HepG2 (cell line): Measurements from ENCODE around the gene WBP1. TPM values are rescaled to one million over a fixed set of nuclear protein-coding genes. Genes with fewer than 3 reads are reported as not detected.

Source experiments
- ATAC-seq: fragments of 200-7000 bp; cut with Tn5 transposase; 3 replicates; pipeline ENCODE4 v1.9.1; 2020; ENCODE audit warnings: mild to moderate bottlenecking, moderate library complexity
- BruUV-seq: library from RNA; stranded (reverse); fragments of 400-500 nt; replicated peaks from 2 replicates; lab custom pipeline; 2021; lab: Mats Ljungman, UMichigan
- CTCF ChIA-PET: fragments of 300-600 bp; formaldehyde crosslinking; extraction: SDS; loops from one replicate; lab custom pipeline; 2021; ENCODE audit warnings: low total read pairs, inconsistent platforms, low intra/inter-chr PET ratio; lab: Yijun Ruan, JAX
- POLR2A ChIA-PET: fragments of 350-600 bp; sonication (Branson Sonifier 250); formaldehyde crosslinking; loops from one replicate; lab custom pipeline; 2020; ENCODE audit warnings: antibody characterized with exemption, inconsistent platforms; lab: Yijun Ruan, JAX
- DNase-seq: peaks from one replicate; pipeline ENCODE4 v3.0.0-alpha.2; 2015; ENCODE audit warnings: low spot score
- FAIRE-seq: peaks from 3 replicates; lab custom pipeline; 2011; peaks lifted over from hg19 to GRCh38; lab: Jason Lieb, UNC
- H2AFZ ChIP-seq: one replicate; pipeline ENCODE4 v1.6.1; 2011; ENCODE audit warnings: low read length, inconsistent platforms
- H3K27ac ChIP-seq: fragments of 300-600 bp; 3 replicates; pipeline ENCODE4 v1.8.0; 2011; ENCODE audit warnings: mixed run types, mild to moderate bottlenecking, mixed read lengths, low read length, inconsistent platforms; ENCODE audit not compliant: insufficient read depth; ENCODE audit errors: extremely low read length
- H3K27me3 ChIP-seq, 2 experiments: fragments of 200-600 bp in 1 of 2; 2 replicates in 1 of 2; 3 replicates in 1 of 2; pipeline versions ENCODE4 v1.6.0 to v1.8.0; 2011; ENCODE audit warnings: low read length in 2 of 2, mild to moderate bottlenecking in 2 of 2, moderate library complexity in 2 of 2, inconsistent platforms in 1 of 2; ENCODE audit not compliant: insufficient read depth in 2 of 2, control insufficient read depth in 1 of 2
- H3K36me3 ChIP-seq, 2 experiments: fragments of 200-600 bp in 1 of 2; replicated peaks in 1 of 2; 2 replicates in 1 of 2; 3 replicates in 1 of 2; pipeline versions ENCODE4 v1.5.1 to v1.8.0; 2011; ENCODE audit warnings: low read length in 2 of 2, inconsistent platforms in 1 of 2; ENCODE audit not compliant: insufficient read depth in 2 of 2, control insufficient read depth in 1 of 2
- H3K4me1 ChIP-seq: 2 replicates; pipeline ENCODE4 v1.5.1; 2012; ENCODE audit warnings: low read length, inconsistent platforms; ENCODE audit not compliant: insufficient read depth
- H3K4me2 ChIP-seq: 2 replicates; pipeline ENCODE4 v1.6.0; 2011; ENCODE audit warnings: low read depth, low read length, inconsistent platforms
- H3K4me3 ChIP-seq, 3 experiments: fragments of 200-600 bp in 1 of 3; sonication (generic), shearing (Covaris generic) in 1 of 3; replicated peaks in 1 of 3; 2 replicates each; pipeline ENCODE4 v1.5.1; 2011 to 2016; ENCODE audit warnings: low read length in 3 of 3, inconsistent platforms in 2 of 3, low read depth in 2 of 3, mild to moderate bottlenecking in 2 of 3, control low read depth in 1 of 3, mixed read lengths in 1 of 3; ENCODE audit not compliant: insufficient read depth in 1 of 3
- H3K79me2 ChIP-seq: one replicate; pipeline ENCODE4 v1.6.1; 2011; ENCODE audit warnings: low read length, inconsistent platforms; ENCODE audit not compliant: insufficient read depth
- H3K9ac ChIP-seq: 2 replicates; pipeline ENCODE4 v1.6.0; 2011; ENCODE audit warnings: mild to moderate bottlenecking, low read depth, low read length, inconsistent platforms; ENCODE audit not compliant: insufficient read depth
- H3K9me3 ChIP-seq: 2 replicates; pipeline ENCODE4 v1.5.1; 2012; ENCODE audit warnings: mild to moderate bottlenecking, low read length
- H4K20me1 ChIP-seq: 2 replicates; pipeline ENCODE4 v1.6.0; 2011; ENCODE audit warnings: inconsistent platforms, mild to moderate bottlenecking, low read length, moderate library complexity; ENCODE audit not compliant: insufficient read depth
- ATF3 ChIP-seq: sonication (generic); formaldehyde crosslinking; IDR thresholded peaks from 2 replicates; pipeline ENCODE4 v1.4.0; 2020; ENCODE audit warnings: missing genetic modification reagents
- RARA ChIP-seq: IDR thresholded peaks from 2 replicates; pipeline ENCODE4 v1.6.1; 2016; ENCODE audit warnings: missing genetic modification reagents, missing compliant biosample characterization
- ZNF124 ChIP-seq: sonication (generic); formaldehyde crosslinking; IDR thresholded peaks from 2 replicates; pipeline ENCODE4 v1.4.0; 2020; ENCODE audit warnings: missing genetic modification reagents
- ZNF737 ChIP-seq: sonication (generic); formaldehyde crosslinking; IDR thresholded peaks from 2 replicates; pipeline ENCODE4 v1.5.0; 2020; ENCODE audit warnings: missing genetic modification reagents, mild to moderate bottlenecking, borderline replicate concordance
- WGBS: methylation state at CpG from one replicate; pipeline ENCODE4 v1.1.6; 2017; ENCODE audit warnings: low lambda C conversion rate; 5-methylcytosine and 5-hydroxymethylcytosine counted together
- in situ Hi-C: cut with HindIII; loops from 2 replicates; pipeline ENCODE4 v1.10.0; 2017; ENCODE audit warnings: low pct_unique_long_range_greater_than_20kb; ENCODE audit not compliant: extremely low pct_ligation_motif_present
- intact Hi-C: fragments of 100-400 bp; cut with micrococcal nuclease; formaldehyde crosslinking; loops from one replicate; pipeline ENCODE4 v1.10.0; 2022; ENCODE audit not compliant: unreplicated experiment
- polyA plus RNA-seq, 8 experiments: library from polyadenylated mRNA; depleted of rRNA in 3 of 8; stranded (reverse) in 7 of 8; unstranded in 1 of 8; fragments of >200 nt; fragmentation: Illumina TruSeq in 4 of 8; extraction: Trizol in 4 of 8; gene quantifications; 2 replicates each; pipeline versions ENCODE4 v1.2.1 to v1.2.3, GENCODE V29; 2011 to 2016; ENCODE audit warnings: low read depth in 4 of 8, missing spikeins in 1 of 8, mixed read lengths in 1 of 8; ENCODE audit not compliant: insufficient read depth in 1 of 8
- total RNA-seq, 5 experiments: library from RNA; depleted of rRNA; stranded (reverse); fragments of >200 nt; fragmentation: Illumina TruSeq; extraction: Trizol; gene quantifications; 2 replicates each; pipeline ENCODE4 v1.2.3, GENCODE V29; 2016; ENCODE audit warnings: low read depth in 1 of 5
- TF ChIP-seq, protein P1 (sequence below): sonication (generic); formaldehyde crosslinking; IDR thresholded peaks from 2 replicates; pipeline ENCODE4 v1.4.0; 2020; ENCODE audit warnings: missing genetic modification reagents, borderline replicate concordance
- TF ChIP-seq, protein P2 (sequence below): IDR thresholded peaks from 2 replicates; pipeline ENCODE4 v1.6.1; 2012; ENCODE audit warnings: low read depth, low read length, improper control_type of control experiment
- TF ChIP-seq, protein P3 (sequence below): sonication (generic); formaldehyde crosslinking; IDR thresholded peaks from 2 replicates; pipeline ENCODE4 v1.5.0; 2020; ENCODE audit warnings: missing genetic modification reagents, mild to moderate bottlenecking, borderline replicate concordance
- TF ChIP-seq, protein P4 (sequence below): sonication (generic); formaldehyde crosslinking; IDR thresholded peaks from 2 replicates; pipeline ENCODE4 v1.4.0; 2020; ENCODE audit warnings: missing genetic modification reagents, mild to moderate bottlenecking, borderline replicate concordance

The WBP1 gene
- total and polyA plus RNA-seq, 2 of the 13 experiments (the other 11 are each of a cell fraction or from before 2014, with no cell fraction given), result 38.8 to 85.7 TPM

DNA sequence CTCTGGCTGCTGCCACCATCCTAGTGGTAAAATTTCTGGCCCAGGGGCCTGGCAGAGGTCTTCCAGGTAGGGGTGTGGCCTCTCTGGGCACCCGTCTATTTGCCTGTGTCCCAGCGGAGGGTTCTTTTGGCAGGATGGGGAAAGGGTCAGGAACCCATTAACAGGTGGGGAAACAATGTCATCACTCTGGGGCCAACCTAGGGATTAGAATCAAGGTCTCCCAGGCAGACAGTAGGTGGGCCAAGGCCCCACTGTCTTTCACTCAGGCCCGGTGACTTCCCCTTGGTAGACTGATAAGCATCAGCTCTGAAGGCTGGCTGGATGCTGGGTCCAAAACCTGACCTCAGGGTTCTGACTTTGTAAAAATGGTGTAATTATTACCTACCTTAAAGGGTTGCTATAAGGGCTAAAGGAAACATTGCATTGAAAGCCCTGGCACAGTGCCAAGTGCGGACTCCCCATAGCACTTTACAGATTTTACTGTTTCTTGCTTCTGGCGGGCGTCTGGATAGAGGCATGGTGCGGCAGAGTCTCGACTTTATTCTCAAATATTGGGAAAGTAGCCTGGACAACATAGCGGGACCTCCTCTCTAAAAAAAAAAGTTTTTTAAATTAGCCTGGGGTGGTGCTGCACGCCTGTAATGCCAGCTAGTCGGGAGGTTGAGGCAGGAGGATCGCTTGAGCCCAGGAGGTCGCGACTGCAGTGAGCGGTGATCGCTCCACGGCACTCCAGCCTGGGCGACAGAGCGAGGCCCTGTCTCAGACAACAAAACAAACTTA is 38.9 kb downstream of the WBP1 start (continued):
- TF ChIP-seq, protein P1, sequence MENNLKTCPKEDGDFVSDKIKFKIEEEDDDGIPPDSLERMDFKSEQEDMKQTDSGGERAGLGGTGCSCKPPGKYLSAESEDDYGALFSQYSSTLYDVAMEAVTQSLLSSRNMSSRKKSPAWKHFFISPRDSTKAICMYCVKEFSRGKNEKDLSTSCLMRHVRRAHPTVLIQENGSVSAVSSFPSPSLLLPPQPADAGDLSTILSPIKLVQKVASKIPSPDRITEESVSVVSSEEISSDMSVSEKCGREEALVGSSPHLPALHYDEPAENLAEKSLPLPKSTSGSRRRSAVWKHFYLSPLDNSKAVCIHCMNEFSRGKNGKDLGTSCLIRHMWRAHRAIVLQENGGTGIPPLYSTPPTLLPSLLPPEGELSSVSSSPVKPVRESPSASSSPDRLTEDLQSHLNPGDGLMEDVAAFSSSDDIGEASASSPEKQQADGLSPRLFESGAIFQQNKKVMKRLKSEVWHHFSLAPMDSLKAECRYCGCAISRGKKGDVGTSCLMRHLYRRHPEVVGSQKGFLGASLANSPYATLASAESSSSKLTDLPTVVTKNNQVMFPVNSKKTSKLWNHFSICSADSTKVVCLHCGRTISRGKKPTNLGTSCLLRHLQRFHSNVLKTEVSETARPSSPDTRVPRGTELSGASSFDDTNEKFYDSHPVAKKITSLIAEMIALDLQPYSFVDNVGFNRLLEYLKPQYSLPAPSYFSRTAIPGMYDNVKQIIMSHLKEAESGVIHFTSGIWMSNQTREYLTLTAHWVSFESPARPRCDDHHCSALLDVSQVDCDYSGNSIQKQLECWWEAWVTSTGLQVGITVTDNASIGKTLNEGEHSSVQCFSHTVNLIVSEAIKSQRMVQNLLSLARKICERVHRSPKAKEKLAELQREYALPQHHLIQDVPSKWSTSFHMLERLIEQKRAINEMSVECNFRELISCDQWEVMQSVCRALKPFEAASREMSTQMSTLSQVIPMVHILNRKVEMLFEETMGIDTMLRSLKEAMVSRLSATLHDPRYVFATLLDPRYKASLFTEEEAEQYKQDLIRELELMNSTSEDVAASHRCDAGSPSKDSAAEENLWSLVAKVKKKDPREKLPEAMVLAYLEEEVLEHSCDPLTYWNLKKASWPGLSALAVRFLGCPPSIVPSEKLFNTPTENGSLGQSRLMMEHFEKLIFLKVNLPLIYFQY, result peak; percentile 67
- TF ChIP-seq ZNF124 (CRISPR knock-in tag), result no peak

DNA sequence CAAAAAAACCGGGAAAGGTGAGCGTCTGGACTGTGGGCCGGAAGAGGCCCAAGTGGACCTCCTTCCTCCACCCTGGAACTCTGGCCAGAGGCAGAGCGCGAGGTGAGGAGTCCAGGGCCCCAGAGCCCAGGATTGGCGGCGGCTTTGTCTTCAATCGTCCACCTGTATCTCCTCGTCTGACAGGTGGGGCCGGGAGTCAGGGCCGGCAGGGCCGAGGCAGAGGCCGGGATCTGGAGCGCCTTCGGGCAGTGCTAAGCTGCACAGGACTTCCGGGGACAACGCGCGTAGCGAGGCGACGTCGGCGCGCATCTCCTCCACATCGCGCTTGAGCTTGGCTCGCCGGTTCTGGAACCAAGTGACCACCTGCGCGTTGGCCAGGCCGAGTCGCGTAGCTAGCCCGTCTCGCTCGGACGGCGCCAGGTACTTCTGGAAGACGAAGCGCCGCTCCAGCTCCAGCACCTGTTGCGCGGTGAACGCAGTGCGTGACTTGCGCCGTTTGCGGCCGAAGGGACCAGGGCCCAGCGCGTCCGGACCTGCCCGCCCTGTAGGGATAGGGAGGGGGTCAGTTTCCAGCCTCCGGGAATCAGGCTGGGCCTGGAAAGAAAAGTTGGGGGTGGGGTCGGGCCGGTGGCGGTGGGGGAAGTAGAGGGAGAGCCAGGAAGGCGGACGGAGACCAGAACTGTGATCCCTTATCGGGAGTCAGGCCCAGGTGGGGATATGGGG is 39.7 kb downstream of the WBP1 start:
- 76% methylated on average over 61 of the region's 61 CpGs for WGBS
- TF ChIP-seq RARA (CRISPR knock-in tag), result no peak
- TF ChIP-seq ZNF737 (CRISPR knock-in tag), result no peak
- TF ChIP-seq, protein P2, sequence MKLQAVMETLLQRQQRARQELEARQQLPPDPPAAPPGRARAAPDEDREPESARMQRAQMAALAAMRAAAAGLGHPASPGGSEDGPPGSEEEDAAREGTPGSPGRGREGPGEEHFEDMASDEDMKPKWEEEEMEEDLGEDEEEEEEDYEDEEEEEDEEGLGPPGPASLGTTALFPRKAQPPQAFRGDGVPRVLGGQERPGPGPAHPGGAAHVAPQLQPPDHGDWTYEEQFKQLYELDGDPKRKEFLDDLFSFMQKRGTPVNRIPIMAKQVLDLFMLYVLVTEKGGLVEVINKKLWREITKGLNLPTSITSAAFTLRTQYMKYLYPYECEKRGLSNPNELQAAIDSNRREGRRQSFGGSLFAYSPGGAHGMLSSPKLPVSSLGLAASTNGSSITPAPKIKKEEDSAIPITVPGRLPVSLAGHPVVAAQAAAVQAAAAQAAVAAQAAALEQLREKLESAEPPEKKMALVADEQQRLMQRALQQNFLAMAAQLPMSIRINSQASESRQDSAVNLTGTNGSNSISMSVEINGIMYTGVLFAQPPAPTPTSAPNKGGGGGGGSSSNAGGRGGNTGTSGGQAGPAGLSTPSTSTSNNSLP, result no peak
- TF ChIP-seq, protein P3, sequence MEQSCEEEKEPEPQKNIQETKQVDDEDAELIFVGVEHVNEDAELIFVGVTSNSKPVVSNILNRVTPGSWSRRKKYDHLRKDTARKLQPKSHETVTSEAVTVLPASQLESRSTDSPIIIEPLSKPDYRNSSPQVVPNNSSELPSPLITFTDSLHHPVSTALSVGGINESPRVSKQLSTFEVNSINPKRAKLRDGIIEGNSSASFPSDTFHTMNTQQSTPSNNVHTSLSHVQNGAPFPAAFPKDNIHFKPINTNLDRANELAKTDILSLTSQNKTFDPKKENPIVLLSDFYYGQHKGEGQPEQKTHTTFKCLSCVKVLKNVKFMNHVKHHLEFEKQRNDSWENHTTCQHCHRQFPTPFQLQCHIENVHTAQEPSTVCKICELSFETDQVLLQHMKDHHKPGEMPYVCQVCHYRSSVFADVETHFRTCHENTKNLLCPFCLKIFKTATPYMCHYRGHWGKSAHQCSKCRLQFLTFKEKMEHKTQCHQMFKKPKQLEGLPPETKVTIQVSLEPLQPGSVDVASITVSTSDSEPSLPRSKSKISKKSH (CRISPR knock-in tag), result no peak; the same call in 1 of the 2 replicates
- TF ChIP-seq ATF3 (CRISPR knock-in tag), result no peak; the same call in 1 of the 2 replicates
- TF ChIP-seq, protein P4, sequence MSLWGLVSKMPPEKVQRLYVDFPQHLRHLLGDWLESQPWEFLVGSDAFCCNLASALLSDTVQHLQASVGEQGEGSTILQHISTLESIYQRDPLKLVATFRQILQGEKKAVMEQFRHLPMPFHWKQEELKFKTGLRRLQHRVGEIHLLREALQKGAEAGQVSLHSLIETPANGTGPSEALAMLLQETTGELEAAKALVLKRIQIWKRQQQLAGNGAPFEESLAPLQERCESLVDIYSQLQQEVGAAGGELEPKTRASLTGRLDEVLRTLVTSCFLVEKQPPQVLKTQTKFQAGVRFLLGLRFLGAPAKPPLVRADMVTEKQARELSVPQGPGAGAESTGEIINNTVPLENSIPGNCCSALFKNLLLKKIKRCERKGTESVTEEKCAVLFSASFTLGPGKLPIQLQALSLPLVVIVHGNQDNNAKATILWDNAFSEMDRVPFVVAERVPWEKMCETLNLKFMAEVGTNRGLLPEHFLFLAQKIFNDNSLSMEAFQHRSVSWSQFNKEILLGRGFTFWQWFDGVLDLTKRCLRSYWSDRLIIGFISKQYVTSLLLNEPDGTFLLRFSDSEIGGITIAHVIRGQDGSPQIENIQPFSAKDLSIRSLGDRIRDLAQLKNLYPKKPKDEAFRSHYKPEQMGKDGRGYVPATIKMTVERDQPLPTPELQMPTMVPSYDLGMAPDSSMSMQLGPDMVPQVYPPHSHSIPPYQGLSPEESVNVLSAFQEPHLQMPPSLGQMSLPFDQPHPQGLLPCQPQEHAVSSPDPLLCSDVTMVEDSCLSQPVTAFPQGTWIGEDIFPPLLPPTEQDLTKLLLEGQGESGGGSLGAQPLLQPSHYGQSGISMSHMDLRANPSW (CRISPR knock-in tag), result no peak

More for the DNA sequence above, 39.7 kb downstream of the WBP1 start:
- in situ Hi-C loops (no loop called here), intact Hi-C loops (loop anchor here (1.0 to 10.0 kb wide), 2 partner anchors 9 to 1803 kb away; no protein-coding TSS in a partner anchor)
- peaks cover 6 to 14% of the 10 kb centered on the region in 2 experiments for H3K36me3 ChIP-seq
- CTCF ChIA-PET, result no interaction called here
- peaks cover 66% of the 10 kb centered on the region for H3K4me1 ChIP-seq
- H3K9me3 ChIP-seq, result no peaks in the 10 kb centered on the region
- no peak overlapping the region for H2AFZ ChIP-seq
- DNase-seq (no peak), FAIRE-seq (no peak), ATAC-seq (peak; percentile 4)
- POLR2A ChIA-PET, result interaction anchor here (0.6 to 16.5 kb wide), 10 partner anchors 9 to 69 kb away, joined by 3 to 795 read pairs (median 6); partner anchors contain the start of genes AUP1, CCDC142, DQX1 and HTRA2
- H3K4me3 ChIP-seq, result peak overlapping the region; percentile 32 to 66 (median 53); a peak in 5 of 6 replicates
- H3K4me2 ChIP-seq, result peak overlapping the region; percentile 92
- peaks cover 15% of the 10 kb centered on the region for H3K79me2 ChIP-seq
- H3K27ac ChIP-seq, result peak overlapping the region; percentile 70
- H3K27me3 ChIP-seq, result no peaks in the 10 kb centered on the region; a peak in 1 of 5 replicates
- H3K9ac ChIP-seq, result peak overlapping the region; percentile 50; the same call in 1 of the 2 replicates
- no peaks in the 10 kb centered on the region for H4K20me1 ChIP-seq
- BruUV-seq, result no TSS peak
